NK-92 treated with Interleukin-12 subunit alpha and Interleukin-12 subunit beta, amount 100 ng/mL, for 24 hours (cell line): ENCODE results near the gene AP3D1.
"Not testable (repeated sequence)": the region's sequence is repeated elsewhere in the genome, so short reads cannot be mapped to it uniquely, and the experiment has no call there.

Experiments
- DNase-seq: peaks from one replicate; lab custom pipeline; 2025; lab: John Stamatoyannopoulos, UW

Gene AP3D1

GRCh38 chr19:2110822-2111221, 40.5 kb downstream of the AP3D1 start:
- DNase-seq: no peak

GRCh38 chr19:2109046-2109864, 42.1 kb downstream of the AP3D1 start:
- DNase-seq: no peak

GRCh38 chr19:2108251-2109016, 42.9 kb downstream of the AP3D1 start:
- DNase-seq: no peak

- DNase-seq: no peak
Observed at GRCh38 chr19:2103045-2103707, 48.2 kb downstream of the AP3D1 start.

GRCh38 chr19:2101417-2102335, 49.7 kb downstream of the AP3D1 start:
- DNase-seq: no peak

- no peak for DNase-seq
Observed at GRCh38 chr19:2100719-2101061, 50.7 kb downstream of the AP3D1 start.

GRCh38 chr19:2099937-2100718, 51.2 kb downstream of the AP3D1 start:
- DNase-seq: no peak

GRCh38 chr19:2099054-2099501, 52.3 kb downstream of the AP3D1 start:
- no peak for DNase-seq

- DNase-seq: no peak
Observed at GRCh38 chr19:2097886-2098327, 53.5 kb downstream of the AP3D1 start.

- DNase-seq: no peak
Observed at GRCh38 chr19:2097203-2097885, 54.0 kb downstream of the AP3D1 start.

GRCh38 chr19:2096480-2097202, 54.7 kb downstream of the AP3D1 start, which contains the start of gene IZUMO4:
Gene IZUMO4 (plus strand): TSS chr19:2096915. CDS start chr19:2096946, 31 bp downstream.
- DNase-seq: peak; percentile 99

GRCh38 chr19:2096034-2096479, 55.3 kb downstream of the AP3D1 start, which contains the start of gene MOB3A:
Gene MOB3A (minus strand): TSS chr19:2096326. CDS start chr19:2078560, 17,766 bp downstream.
- DNase-seq: peak; percentile 94

GRCh38 chr19:2091926-2092525, 59.3 kb downstream of the AP3D1 start:
- not testable (repeated sequence) for DNase-seq

GRCh38 chr19:2089727-2090053, 61.7 kb downstream of the AP3D1 start:
- DNase-seq: no peak

GRCh38 chr19:2089001-2089711, 62.2 kb downstream of the AP3D1 start:
- DNase-seq: no peak

- no peak for DNase-seq
Observed at GRCh38 chr19:2087621-2088100, 63.7 kb downstream of the AP3D1 start.

GRCh38 chr19:2086695-2087620, 64.4 kb downstream of the AP3D1 start:
- not testable (repeated sequence) for DNase-seq
